Measurements from ENCODE around the gene LCMT1.

- TF ChIP-seq CTCF (conservative IDR thresholded peaks at IDR 0.05; ENCODE audit: low read depth, low read length) (no peak), EZH2 (IDR thresholded peaks at IDR 0.05; ENCODE audit: low read length, unreplicated experiment) (no peak), EZH2phosphoT487 (IDR thresholded peaks at IDR 0.05; ENCODE audit: borderline replicate concordance, low read length) (no peak)
Measured at GRCh38 chr16:25151996-25152395, 40.5 kb downstream of the LCMT1 start.
